A673 (cell line): ENCODE data around the gene STC2.

Experiments used
- CTCF ChIP-seq: fragments of 300-800, 200-600 bp; sonication (generic); conservative IDR thresholded peaks from 2 replicates; pipeline ENCODE4 v1.5.1; 2017; ENCODE audit warnings: low read depth, mild to moderate bottlenecking, antibody characterized with exemption, low read length, moderate library complexity, mixed read lengths
- EZH2 ChIP-seq: fragments of 200-600 bp; sonication (generic); IDR thresholded peaks from 2 replicates; pipeline ENCODE4 v1.6.1; 2017; ENCODE audit warnings: borderline replicate concordance, low read depth, mild to moderate bottlenecking, mixed read lengths, antibody characterized with exemption, low read length; ENCODE audit not compliant: poor library complexity, severe bottlenecking

DNA sequence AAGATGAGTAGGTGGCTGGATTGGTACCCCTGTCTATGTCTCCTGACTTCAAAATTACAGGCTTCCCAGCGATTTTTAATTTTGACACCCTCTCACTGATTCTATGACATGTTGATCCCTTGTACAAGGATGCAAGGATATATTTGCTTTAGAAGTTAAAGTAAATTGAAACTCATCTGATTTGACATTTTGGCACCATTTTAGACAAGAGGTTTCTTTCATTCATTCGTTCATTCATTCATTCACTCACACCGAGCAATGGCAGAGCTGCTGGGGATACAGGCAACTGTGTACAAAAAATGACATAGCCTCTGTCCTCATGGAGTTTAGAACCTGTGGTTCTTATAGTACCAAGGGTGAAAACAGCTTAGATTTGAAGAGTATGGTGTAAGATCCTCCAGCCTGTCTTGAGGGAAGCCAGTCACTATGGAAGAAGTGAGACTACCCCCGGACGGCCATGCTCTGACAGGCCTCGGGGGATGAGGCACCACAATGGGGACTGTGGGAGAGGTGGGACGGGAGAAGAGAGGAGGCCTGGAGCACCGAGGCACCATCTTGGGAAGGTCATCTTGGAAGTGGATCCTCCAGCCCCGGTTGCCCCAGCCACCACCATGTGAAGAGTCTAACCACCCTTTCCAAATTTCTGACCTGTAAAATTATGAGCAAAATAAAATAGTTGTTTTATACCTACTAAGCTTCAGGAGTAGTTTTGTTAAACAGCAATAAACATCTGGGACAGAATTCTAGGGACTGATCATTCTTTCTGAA, 16.2 kb downstream of the STC2 start:
- no peak for TF ChIP-seq CTCF
- TF ChIP-seq EZH2 = no peak
